Colon (tissue), 2 donors: ENCODE measurements around the gene PLPP1.

ENCODE experiments used
- FAIRE-seq: peaks from 2 replicates; lab custom pipeline; 2012; peaks lifted over from hg19 to GRCh38; lab: Jason Lieb, UNC
- donor health status: control.
- donor health status: control.

PLPP1 gene

GRCh38 chr5:55534436-55535198, at the start of gene PLPP1:
Gene PLPP1 (minus strand): TSS chr5:55534964. CDS start chr5:55534629, 335 bp downstream.
- no peak for FAIRE-seq

- no peak for FAIRE-seq
Measured at GRCh38 chr5:55583578-55583977, 48.8 kb upstream of the PLPP1 start.

- no peak for FAIRE-seq
Measured at GRCh38 chr5:55582256-55582655, 47.5 kb upstream of the PLPP1 start.

GRCh38 chr5:55580042-55580441, 45.3 kb upstream of the PLPP1 start:
- no peak for FAIRE-seq

- FAIRE-seq, result no peak
Measured at GRCh38 chr5:55578771-55579170, 44.0 kb upstream of the PLPP1 start.

GRCh38 chr5:55577353-55578060, 42.7 kb upstream of the PLPP1 start:
- FAIRE-seq, result no peak

GRCh38 chr5:55576661-55577060, 41.9 kb upstream of the PLPP1 start:
- FAIRE-seq, result no peak

- no peak for FAIRE-seq
Measured at GRCh38 chr5:55575815-55576583, 41.2 kb upstream of the PLPP1 start.

GRCh38 chr5:55572600-55572999, 37.8 kb upstream of the PLPP1 start:
- FAIRE-seq, result no peak

GRCh38 chr5:55572020-55572419, 37.3 kb upstream of the PLPP1 start:
- no peak for FAIRE-seq

- no peak for FAIRE-seq
Measured at GRCh38 chr5:55570570-55570969, 35.8 kb upstream of the PLPP1 start.

GRCh38 chr5:55570026-55570425, 35.3 kb upstream of the PLPP1 start:
- FAIRE-seq, result no peak

GRCh38 chr5:55569513-55569865, 34.7 kb upstream of the PLPP1 start:
- FAIRE-seq, result no peak

GRCh38 chr5:55568654-55569512, 34.1 kb upstream of the PLPP1 start:
- no peak for FAIRE-seq

- FAIRE-seq, result no peak
Measured at GRCh38 chr5:55564721-55565120, 30.0 kb upstream of the PLPP1 start.

GRCh38 chr5:55558484-55558883, 23.7 kb upstream of the PLPP1 start:
- FAIRE-seq, result no peak

GRCh38 chr5:55557123-55557522, 22.4 kb upstream of the PLPP1 start:
- no peak for FAIRE-seq

- FAIRE-seq, result no peak
Measured at GRCh38 chr5:55554585-55555202, 19.9 kb upstream of the PLPP1 start.

- no peak for FAIRE-seq
Measured at GRCh38 chr5:55551904-55552303, 17.1 kb upstream of the PLPP1 start.

GRCh38 chr5:55551358-55551757, 16.6 kb upstream of the PLPP1 start:
- FAIRE-seq, result no peak

GRCh38 chr5:55547781-55548180, 13.0 kb upstream of the PLPP1 start:
- no peak for FAIRE-seq

GRCh38 chr5:55546947-55547346, 12.2 kb upstream of the PLPP1 start:
- FAIRE-seq, result no peak
